Activated CD4-positive, alpha-beta T cell treated with anti-CD3 and anti-CD28 coated beads for 48 hours (primary cell): Measurements from ENCODE around the gene HOXA9.

Experiments
- DNase-seq: peaks from one replicate; pipeline ENCODE4 v3.0.0-alpha.2; 2020

Gene HOXA9

DNA sequence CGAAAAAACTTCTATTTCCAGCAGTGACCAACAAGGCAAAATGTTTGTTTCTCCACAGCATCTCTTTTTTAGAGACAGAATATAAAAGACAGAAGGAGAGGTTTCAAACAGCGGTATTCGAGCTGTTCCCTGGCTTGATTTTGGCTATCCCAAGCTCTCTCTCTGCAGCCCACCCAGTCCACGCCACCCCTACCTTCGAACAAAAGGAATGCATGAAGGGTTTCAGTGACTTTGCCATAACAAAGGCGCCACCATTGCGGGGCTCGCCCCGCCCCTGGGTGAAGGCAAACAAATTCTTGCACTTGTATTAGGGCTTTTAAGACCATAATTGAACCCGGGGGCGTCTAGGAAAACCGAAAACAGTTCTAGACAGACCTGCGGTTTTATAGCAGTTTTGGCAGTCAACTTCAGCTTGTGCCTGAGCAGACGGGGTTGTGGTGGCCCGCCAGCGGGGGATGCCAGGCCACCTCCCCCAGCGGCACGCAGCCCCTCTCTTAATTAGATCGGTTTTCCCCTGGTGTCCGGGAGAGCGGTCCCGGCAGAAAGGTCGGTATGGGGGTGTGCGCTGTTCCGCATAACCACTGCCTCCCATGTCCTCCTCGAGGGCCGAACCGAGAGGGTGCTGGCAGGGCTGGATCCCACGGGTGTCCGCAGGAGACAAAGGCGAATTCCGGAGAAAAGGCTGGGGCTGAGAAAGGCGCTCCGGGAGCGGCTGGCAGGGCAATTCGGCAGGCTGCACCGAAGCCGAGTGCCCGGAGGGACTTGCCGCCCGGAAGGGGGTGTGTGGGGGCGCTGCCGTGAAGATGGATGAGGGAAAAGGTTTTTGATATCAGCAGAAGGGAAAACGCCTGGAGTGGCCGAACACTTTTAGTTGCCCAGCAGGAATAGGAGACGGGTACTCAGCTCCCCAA is 22.4 kb upstream of the HOXA9 start:
- DNase-seq, result no peak

DNA sequence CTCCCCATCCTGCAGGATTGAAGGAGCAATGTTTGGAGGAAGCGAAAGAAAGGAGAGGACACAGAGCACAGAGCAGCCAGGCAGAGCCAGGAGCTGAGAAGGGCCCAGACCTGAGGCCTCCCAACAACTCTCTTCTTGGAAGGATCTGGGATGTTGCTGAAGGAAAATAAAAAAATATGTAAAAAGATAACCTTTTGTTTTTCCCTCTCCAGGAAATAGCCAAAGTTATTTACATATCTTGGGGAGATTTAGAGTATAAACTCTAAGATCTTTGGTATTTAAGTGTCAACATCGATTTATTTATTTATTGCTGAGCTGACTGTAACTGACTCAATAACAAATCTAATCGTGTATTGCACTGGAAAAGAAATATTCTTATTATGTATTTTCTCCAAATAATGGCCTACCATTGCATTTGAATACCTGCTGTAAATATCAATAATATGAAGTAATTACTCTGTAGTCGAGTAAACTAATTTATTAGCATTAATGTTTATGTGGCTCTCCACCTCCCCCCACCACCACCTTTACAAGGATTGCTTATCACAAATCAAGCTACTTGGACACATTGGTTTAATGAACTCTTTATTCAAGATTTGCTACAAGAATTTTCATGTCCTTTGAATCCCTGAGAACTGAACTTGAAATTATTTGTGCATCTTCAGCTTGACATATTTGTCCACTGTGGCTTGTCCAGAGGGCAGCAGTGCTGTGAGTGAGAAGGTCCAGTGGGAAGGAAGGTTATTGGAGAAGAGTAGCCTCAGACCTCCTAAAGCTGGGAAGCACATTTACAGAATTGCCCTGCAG is 21.5 kb upstream of the HOXA9 start:
- no peak for DNase-seq

DNA sequence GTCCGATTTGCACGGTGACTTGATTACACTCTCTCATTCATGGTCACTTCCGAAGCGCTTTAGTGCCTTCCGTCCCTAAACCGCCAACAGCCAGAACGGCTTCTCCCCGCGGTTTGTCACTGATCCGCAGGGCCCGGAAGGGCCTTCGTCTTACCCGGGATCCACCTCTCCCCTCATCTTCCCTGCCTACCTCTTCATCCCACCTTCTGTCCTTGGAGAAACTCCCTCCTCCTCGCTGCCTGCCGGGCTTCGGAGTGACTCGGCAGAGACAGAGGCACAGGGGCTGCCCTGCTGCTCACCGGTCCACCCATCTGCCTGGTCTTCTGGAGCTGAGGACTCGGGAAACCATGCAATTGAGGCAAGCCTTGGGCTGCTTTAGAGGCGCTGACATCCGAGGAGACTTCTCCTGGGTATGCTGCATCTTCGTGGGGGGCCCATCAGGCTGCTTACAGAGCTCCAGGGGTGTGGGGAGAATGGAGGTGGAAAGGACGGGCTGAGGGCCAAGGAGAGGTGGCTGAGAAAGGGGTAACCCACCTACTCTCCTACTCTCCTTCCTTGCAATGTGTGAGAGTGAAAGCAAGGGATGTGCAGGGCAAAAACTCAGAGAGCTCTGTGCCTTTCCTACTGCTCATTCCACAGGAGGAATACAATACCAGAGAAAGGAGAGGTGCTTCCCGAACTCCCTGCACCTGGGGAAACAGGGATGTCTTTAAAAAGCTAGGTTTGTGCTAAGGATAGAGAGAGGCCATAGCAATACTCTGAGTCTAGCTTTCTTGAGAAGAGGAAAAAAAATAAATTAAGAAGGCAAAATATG is 20.7 kb upstream of the HOXA9 start:
- DNase-seq, result no peak

DNA sequence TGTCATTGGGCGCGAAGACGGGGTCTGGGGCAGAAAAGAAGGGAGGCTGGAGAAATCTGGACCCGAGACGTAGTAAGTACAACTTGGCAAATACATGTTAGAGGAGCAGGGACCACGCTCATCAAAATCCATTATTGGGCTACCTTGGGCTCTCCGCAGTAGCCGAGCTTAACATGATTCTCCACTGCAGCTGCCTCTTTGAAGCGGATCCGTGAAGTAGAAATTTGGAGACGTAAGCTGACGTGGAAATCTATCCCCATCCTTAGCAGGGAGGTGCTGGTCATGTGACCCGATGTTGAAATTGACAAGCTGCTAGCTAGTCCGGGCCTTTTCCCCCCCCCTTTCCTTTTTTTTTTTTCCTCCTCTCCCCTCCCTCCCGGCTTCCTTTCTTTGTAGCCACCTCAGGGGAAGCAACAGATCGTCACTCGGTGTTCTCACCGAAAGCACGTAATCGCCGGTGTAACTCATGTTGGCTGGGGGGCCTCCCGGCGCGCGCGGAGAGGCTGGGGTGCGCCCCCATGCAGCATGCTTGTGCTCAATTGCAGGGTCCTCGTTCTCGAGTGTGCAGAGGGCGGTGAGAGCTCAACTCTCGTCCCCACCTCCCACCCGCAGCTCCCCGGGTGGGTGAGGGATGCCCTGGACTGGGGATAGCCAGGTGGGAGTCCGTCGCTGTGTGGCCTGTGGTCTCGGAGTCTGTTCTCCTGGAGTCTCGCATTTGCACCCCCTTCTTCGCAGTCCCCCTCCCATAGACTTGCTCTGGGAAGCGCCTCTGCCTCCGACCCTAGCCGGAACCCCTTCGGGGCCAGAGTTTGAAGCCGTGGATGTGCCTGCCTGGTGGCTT is 19.9 kb upstream of the HOXA9 start, which contains the start of gene HOXA11:
TSS of gene HOXA11 (minus strand) at position 220 of the 841 bp plus-strand sequence. CDS start at position 132, 88 bp downstream.
- DNase-seq, result no peak

DNA sequence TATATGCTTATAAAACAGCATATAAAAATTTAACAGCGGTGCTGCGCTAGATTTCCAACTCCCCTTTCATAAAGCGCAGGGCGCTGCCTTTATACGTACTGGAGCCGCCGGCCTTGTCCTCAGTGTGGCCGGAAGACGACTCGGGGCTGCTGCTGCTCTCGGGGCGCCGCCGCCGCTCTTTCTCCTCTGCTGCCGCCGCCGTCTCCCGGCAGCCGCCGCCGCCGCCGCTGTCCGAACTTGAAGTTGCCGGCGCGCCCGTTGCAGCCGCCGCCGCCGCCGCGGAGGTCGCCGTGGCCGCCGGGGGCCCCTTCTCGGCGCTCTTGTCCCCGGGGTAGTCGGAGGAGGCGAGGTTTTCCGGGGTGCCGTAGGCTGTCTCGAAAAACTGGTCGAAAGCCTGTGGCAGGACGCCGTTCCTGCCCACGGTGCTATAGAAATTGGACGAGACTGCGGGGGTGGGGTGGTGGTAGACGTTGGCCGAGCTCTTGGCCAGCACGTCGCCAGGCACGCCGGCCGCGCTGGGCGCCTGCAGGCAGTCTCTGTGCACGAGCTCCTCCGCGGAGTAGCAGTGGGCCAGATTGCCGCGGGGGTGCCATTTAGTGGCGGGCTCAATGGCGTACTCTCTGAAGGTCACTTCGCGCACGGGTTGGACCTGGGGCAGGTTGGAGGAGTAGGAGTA is 19.1 kb upstream of the HOXA9 start:
- no peak for DNase-seq

DNA sequence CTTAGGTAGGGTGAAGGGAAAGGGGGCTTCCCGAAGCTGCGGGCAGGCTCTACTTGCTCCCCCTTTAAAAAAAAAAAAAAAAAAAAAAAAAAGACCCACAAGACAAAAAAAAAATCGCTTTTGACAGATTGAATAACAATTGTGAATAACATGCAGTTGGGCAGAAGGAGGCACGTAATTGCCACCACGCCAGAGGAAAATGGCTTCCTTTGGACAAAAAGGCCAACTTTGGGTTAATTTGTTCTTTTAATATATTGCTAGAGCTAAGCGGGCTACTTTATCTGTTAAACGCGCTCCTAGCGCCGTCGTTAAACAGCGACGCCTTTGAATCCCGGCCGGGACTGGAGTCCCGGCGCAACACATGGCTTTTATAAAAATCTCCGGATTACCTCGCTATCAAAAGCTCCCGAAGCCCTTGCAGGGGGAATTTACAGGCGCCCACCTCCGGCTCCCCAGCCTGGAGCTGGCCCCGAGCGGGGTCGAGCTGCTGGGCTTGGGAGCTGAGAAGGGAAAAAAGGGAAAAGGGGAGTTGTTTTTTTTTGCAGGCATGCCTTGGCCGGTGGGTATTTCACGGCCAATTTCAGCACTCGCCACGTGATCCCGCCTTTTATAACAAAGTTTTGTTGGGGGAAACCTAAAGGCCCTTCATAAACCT is 18.5 kb upstream of the HOXA9 start:
- DNase-seq, result no peak

DNA sequence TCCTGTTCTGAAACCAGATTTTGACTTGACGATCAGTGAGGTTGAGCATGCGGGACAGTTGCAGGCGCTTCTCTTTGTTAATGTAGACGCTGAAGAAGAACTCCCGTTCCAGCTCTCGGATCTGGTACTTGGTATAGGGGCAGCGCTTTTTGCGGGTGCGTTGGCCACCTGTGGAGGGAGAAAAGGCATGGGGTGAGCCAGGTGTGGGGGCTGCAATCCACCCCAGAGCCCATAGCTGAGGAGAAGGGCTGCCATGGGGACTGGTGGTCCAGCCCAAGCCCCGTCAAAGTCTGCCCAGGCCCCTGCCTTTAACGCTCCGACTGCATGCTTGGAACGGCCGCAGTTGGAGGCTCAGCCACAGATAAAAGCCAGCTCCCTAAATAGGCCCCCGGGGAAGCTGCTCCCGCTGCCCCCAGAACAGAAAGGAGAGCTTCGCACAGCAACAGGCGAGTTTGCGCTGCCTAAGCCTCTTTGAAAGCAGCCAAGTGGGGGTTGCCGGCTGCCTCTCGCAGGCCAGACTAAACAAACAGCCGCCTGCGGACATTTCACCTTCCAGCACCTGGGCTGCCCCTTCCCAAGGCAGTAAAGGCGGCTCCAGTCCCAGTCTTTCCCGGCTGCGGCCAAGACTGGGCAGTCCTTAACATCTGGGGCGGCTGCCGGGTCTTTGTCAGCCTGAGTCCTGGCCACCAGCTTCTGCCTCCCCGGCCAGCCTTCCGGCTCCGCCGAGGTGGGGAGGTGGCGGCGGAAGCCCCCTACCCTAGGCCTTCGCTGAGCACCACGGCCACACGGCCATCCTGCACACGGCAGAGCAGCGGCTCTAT is 17.7 kb upstream of the HOXA9 start:
- peak; percentile 3 for DNase-seq

DNA sequence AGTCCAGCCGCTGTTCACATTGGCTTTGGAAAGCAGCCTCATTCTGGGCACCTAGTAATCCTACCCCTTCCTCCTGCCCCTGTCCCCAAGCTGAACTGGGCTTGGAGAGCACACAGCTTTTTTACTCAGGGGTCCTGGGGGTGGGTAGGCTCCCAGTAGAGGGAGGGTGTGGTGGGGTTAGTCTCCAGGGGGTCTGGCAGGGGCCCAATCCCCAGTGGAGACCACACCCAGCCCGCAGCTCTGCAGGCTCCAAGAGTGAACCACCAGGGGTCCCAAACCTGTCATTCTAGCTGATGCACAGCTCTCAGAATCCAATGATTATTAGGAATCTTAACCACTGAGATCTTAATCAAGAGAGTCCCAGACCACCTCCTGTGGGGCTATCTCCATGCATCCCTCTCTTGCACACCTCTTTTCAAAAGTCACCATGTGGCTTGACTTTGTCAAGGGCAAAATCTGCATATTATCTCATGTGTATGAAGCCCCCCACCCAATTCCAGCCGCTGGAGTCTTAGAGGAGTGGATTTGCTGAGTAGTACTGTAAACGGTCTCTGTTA is 17.0 kb upstream of the HOXA9 start:
- no peak for DNase-seq

DNA sequence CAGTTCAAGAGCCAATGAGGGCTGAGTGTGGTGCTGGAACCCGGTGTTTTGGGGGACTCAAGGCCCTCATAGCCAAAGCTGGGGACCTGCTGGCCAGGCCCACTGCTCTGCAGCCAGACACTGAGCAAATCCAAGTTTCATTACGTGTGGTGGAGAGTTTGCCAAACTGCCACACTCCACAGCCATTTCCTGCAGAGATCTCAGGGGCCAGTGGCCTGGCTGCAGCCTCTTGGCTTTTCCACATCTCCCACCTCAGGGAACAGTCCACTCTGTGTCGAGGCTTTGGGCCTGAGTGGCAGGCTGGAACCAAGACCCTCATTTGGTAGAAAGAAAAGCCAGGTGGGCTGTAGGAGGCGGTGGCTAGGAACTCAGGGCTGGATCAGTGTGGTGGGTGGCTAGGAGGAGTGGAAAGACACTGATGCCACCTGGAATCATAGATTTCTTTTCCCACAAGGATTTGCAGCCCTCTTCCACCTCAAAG is 16.5 kb upstream of the HOXA9 start:
- DNase-seq, result no peak

DNA sequence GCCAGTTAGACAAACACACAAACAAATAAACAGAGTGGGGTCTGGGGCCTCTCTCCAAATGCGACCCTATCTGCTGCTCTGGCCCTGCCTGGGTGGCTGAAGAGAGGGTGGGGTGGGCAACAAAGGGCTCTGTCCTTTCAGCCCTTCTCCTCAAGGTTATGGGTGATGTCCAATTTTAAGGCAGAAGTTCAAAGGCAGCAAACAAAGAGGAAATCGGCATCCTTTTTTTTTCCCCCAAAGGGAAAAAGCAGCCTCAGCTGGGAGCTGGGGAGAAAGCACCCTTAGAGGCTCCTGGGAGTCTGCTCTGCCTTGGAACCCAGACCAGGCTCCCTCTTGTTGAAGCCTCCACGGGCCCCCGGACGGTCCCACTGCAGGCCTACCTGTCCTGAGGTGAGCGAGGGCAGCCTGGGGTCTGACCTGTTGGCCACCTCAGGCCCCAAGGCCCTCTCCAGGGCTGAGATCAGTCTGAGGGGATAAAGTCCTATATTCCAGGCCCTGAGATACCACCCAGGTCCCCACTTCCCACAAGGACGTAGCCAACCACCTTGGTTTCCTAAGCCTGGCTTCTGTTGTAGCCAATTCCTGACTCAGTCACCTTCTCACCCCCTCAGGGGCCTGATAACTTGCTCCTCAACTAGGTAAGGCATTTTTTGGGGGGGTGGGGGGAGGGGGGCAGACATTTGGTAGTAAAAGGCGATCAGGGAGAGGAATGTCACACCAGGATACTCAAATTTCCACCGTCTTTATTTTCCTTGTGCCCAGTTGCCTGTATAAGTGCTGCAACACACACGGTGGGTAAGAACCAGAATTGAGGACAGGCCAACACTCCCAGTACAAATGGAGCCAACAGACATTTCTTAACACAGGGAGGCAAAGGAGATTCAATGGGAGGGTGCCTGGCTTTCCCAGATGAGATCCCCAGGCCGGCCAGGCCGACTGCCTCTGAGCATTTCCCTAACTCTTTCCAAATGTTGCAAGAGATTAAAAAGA is 15.4 kb upstream of the HOXA9 start:
- DNase-seq, result no peak

DNA sequence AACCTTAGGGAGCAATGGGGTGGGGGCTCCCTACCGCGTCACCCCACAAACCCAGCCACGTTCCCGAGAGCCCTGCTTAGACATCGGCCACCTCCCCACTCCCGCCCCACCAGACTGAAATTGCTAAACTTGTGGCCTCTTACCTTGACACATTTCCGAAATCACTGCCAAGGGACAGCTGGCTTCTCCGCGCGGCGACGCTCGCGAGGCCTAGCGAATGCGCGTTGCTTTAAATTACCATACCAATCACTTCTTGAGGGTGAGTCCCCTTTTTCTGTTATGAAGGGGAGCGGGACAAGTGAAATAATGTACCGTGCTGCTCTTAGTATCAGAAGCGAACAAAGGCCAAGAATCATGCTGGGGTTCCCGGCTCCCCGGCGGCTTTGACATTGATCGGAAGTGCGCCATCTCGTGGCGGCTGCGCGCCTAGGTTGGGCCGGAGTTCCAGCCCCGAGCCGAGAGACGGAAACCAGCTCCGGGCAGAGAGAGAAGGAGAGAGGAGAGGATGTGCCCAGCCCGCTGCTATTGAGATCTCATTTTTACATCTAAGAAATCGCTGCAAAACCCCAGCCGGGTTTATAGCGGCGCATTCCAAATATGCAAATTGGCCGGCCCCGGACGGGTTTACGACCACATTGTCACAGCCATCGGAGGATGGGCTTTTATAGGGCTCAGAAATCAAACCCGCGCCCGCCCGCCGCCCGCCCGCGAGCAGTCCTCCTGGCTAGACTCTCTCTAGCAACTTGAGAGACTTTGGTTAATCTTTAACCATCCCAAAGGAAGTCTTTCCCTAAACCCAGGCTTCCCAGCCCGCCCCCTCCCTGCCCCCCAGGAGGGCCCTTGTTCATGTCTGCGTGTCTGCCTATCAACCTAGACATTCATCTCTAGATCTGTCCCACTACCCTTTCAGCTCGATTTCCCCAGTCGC is 14.4 kb upstream of the HOXA9 start:
- DNase-seq, result peak; percentile 76

DNA sequence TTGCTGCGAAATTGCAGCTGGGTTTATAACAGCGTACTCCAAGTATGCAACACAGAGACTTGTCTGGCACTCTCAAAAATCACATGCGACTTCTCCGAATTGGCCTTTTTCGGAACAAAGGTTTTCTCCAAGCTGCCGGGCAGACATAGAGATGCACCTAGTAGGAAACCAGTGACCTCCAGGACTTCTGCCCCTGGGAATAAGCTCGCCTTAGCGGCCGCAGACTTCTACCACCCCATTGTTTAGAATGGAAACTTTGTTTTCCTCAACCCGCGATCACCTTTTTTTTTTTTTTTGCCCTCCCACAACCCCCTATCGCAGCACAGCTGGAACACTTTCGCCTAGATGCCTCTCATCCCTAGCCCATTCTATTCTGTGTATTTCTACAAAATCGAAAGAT is 13.7 kb upstream of the HOXA9 start:
- no peak for DNase-seq

DNA sequence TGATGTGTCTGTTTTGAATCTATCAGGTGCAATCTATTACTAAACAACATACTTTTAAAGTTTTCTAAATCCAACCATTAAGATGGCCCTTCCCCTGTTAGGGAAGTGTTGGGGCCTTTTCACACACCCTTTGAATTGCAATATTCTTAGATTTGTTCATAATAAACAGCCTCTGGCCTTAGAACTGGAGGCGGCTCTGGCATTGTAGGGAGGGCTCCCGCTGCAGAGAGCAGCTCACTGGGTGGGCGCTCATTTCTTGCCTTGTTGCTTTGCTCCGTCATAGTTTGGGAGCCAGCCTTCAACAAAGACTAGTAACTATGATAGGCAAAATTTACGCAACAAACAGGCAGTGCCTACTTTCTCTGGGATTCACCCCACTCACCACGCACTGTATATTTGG is 13.0 kb upstream of the HOXA9 start:
- DNase-seq, result no peak

DNA sequence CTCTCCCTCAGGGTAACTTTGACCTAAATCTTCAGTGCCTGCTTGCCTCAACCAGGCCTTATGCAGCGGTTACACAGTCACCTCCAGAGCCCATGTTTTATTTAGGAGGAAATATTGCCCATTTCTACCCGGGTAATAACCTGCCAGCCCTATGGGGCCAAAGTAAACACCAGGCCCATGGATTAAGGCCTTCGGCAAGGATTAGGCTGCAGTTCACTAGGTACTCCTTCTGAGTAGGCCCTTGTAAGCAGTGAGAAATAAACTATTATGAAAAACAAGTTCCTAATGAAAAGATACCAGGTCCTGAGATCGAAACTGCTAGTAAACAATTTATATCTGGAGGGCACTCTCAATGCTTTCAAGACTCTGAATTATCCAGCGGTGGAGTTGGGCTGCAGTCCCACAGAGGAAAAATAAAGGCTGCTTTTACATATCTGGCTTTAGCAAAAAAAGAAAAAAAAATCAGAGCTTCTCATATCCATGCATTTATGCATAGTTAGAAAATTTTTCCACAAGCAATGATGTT is 12.5 kb upstream of the HOXA9 start:
- no peak for DNase-seq

DNA sequence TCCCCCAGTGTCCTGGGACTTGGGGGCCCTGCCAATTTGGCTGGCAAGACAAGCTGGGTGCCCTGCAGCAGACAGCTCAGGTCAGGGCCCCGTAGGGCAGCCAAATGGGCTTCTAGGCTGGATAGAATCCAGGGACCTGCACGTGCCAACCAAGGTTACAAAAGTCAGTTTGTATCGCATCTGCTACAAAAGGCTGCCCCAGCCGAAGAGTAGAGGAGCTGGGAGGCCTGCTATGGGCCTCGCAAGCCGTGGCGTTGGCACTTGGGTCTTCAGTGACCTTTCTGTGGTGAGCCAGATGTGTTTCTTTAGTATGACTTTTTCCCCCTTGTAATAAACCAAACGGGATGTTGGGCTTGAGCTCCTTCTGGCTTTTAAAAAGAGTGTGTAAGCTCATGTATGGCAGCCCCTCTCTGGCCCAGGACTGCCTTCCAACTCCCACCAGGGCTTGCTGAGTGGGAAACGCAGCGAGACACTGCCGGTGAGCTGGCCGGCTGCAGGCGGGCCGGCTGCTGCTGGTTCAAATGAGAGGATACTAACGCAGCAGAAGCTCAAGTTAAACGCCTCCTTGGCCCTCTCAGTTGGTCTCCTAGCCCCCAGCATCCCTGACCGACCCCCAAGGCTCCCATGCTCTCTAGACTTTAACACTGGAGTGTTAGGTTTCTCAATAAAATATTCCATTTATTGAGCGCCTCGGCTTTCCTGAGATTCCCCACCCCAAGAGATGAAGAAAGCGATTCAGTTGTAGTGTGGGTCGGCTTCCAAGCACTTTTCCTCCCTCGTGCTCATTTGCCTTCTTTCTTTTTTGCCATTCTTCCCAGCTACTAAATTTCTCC is 11.8 kb upstream of the HOXA9 start:
- peak; percentile 2 for DNase-seq

DNA sequence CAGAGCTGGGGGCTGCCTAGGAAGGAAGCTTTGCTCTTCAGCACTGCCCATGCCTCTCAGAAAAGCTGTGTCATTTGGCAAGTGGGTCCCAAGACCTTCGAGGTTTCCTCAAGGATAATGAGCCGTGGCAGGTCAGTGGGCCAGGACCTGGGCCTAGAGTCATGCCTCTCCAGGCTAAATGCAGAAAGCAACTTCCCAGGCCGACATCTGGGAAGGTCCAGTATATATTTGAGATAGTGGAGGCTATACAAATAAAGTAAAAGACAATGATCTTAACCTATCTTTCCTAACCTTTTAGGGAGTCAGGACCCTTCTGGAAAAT is 11.1 kb upstream of the HOXA9 start:
- DNase-seq, result no peak
